HG03039 (cell line): Measurements from ENCODE around the gene NOXO1.

Experiments
- ATAC-seq: cut with Tn5 transposase; IDR thresholded peaks from one replicate; pipeline ENCODE4 v1.9.1; 2021; ENCODE audit warnings: mild to moderate bottlenecking, moderate library complexity; ENCODE audit not compliant: unreplicated experiment

The NOXO1 gene

DNA sequence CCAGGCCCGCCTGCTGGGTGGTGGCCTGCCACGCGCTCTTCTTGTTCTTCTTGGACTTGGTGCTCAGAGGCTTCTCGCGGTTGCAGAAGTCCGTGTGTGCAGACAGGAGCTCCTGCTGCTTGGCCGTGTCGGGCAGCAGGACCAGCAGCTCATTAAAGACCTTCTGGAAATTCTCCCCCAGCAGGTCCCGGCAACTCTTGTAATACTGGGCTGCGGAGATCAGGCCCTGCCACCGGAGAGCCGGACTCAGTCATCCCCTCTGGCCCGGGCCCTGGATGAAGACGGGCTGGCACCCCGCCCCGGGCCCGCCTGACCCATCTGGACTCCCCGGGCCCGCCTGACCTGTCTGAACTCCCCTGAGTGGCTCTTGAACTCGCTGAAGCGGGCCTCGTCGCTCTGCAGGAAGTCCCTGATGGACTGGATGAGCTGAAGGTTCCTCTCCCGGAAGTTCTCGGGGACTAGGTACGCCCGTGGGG lies 17.1 kb upstream of the NOXO1 start:
- no peak for ATAC-seq

DNA sequence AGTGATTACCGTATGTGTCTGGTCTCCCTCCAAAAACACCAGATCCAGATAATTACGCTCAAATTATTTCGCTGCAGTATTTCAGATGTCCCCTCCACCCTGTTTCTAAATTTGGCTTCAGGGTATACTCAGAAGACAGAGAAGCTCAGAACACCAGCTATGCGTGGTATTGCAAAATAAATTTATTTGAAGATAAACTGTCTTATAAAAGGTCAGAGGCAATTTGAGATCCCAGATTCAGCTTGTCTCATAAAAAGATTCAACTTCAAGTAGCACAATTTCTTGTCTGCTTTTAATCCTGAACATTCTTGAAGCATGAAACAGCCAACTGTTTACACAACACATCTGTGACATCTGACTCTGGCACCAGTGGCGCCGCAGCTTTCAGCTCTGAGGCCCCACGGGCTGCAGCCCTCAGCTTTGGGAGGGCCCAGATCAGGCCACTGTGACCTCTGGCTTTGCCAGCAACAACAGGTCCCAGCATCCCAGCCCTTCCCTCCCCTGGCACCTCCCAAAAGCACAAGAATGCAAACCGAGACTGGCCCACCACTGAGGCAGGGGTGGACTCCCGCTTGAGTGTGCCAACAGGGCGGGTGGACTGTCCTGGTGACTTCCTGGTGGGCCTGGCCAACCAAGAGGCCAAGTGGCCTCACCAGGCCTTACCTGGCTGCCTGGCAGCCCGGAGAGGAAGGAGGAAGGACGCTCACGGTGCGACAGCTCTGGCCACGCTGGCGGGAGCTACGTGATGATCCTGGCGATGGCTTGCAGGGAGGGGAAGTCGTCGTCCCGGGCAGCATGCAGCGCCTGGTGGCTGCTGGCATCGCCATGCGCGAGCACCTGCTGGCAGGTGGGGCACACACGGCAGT lies 16.5 kb upstream of the NOXO1 start:
- no peak for ATAC-seq

DNA sequence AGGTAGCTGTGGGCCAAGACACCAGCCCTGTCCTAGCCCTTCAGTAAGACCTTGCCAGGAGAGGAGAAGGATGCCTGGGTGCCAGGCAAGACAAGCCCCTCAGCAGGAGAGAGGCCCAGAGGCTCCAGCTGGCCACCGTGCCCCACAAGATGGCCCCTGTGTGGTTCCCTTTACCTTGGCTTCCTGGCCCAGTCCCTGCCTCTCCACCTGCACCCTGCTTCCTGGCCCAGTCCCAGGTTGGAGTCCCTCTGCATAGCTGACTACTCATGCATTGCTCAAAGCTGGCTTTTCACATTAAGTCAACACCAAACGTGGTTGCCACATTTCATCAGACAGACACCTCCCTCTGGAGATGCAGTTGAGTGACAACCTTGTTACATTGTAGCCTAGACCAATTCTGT lies 12.5 kb upstream of the NOXO1 start:
- ATAC-seq, result no peak

DNA sequence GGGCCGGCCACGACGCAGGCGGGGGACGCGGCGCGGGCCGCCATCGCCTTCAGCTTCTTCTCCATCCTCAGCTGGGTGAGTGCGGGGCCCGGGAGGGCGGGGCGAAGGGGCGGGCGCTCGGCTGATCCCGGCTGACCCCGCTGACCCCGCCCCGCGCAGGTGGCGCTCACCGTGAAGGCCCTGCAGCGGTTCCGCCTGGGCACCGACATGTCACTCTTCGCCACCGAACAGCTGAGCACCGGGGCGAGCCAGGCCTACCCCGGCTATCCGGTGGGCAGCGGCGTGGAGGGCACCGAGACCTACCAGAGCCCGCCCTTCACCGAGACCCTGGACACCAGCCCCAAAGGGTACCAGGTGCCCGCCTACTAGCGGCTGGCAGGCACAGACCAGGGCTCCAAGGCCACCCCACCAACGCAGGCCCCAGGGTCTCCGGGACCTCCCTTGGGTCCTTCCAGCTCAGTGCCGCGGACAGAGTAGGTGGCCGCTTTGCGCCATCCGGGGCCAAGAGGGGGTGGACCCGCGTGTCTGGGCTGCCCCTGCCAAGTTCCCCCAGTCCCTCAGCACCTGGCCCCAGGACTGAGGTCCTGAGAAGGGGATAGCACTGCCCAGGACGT lies 11.5 kb upstream of the NOXO1 start:
- ATAC-seq, result no peak

GRCh38 chr16:1991948-1992703 lies 10.9 kb upstream of the NOXO1 start:
- peak; percentile 42 for ATAC-seq

DNA sequence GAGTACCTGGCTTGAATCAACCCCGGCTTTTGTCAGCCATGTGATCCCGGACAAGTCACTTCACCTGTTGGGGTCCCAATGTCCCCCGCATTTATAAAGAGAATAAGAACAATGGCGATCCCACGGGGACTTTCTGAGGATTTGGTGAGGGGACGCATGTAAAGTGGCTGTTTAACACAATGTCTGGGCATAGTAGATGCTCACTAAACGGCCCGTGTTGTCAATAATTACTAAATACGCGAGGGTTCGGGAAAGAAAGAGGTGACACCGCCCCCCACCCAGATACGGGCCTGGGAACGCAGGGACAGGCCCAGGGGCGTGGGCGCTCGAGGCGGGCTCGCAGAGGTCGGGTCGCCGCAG lies 10.3 kb upstream of the NOXO1 start:
- no peak for ATAC-seq

- ATAC-seq, result no peak
These were observed 9.9 kb upstream of the NOXO1 start for GRCh38 chr16:1991135-1991551.

- ATAC-seq, result no peak
These were observed 9.3 kb upstream of the NOXO1 start for GRCh38 chr16:1990351-1991134.

DNA sequence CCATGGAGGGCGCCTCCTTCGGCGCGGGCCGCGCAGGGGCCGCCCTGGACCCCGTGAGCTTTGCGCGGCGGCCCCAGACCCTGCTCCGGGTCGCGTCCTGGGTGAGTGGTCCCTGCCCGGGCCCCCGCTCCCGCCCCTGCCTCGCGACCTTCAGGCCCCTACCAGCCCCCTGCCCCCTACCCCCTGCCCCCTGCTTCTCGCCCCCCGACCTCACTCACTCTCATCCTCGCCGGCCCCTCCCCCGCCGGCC lies 8.8 kb upstream of the NOXO1 start:
- no peak for ATAC-seq

GRCh38 chr16:1989209-1990100 lies 8.2 kb upstream of the NOXO1 start, which contains the start of gene SYNGR3:
Gene SYNGR3, plus strand, starts transcription at chr16:1989970. Its CDS starts 133 bp downstream, at chr16:1990103.
- ATAC-seq, result no peak

DNA sequence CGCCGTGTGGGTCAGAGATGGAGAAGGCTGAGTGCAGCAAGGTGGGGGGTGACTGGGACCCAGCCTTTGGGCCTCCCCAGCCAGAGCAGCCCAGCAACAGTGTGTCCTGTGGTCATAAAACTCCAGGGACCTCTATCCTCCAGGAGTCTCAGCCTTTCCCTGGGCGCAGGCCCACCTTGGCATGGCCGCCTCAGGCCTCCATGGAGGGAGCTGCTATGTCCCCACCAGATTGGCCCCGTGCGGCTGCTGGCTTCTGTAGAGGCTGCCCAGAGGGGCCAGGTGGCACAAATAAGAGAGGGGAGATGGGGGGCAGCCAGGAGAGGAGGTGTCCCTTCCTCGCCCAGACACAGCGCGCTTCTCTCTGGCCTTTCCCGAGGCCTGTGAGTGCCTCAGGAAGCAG lies 5.9 kb upstream of the NOXO1 start:
- no peak for ATAC-seq

- no peak for ATAC-seq
These were observed 4.3 kb upstream of the NOXO1 start for GRCh38 chr16:1985466-1986150.

GRCh38 chr16:1984347-1985225 lies 3.3 kb upstream of the NOXO1 start:
- no peak for ATAC-seq

DNA sequence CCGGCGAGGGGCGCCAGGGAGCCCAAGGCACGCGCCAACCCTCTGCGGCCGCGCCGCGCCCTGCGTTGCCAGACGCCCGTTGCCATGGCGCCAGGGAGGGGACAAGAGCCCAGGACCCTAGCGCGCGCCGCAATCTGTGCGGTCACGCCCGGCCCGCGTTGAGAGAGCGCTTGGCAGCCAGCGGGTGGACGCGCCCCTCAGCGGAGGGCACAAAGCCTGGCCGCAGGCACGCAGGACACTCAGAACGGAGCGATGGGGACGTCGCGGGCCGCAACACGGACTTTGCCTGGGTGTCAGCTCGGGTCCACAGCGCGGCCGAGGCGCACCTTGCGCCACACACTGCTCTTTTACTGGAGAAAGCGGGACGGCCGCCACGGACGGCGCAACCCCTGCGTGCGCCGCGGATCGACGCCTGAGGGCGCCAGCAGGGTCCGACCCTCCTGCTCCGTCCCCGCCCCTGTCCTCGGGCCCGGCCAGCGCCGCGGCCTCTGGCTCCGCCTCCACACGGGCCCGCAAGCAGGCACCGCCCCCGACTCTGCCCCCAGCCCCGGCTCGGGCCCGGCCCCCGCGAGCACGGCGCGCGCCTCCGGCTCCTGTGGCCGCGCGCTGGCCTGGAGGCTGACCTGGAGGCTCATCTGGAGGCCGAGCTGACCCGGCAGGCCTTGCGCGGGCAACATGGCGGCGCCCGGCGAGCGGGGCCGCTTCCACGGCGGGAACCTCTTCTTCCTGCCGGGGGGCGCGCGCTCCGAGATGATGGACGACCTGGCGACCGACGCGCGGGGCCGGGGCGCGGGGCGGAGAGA lies 2.5 kb upstream of the NOXO1 start, which contains the start of gene GFER:
GFER (plus strand) TSS at position 650 of the 803 bp plus-strand sequence; CDS start at position 676, 26 bp downstream.
- peak; percentile 69 for ATAC-seq

- no peak for ATAC-seq
These were observed 1.8 kb upstream of the NOXO1 start for GRCh38 chr16:1982991-1983543.

DNA sequence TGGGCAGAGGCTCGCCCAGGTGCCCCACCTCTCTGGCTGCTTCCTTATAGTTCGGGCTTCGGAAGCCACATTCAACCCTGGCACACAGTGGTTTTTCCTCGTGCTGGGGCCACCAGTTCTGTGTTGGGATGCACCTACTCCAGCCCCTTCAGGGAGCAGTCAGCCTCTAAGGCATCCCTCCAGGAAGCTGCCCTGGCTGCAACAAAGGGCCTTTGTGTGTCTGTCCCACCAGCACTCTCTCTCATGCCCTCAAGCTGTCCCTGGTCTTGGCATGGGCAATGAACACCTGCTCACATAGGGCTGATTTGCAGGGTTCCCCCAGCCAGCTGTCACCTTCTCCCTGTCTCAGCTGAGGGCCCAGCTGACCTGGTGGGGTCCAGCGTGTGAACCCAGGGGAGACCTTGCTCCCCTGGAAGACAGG lies 754 bp upstream of the NOXO1 start:
- no peak for ATAC-seq

- ATAC-seq, result no peak
These were observed 540 bp downstream of the NOXO1 start for GRCh38 chr16:1980770-1981087.
